ENCODE results near the gene SLC6A19.

Gene SLC6A19

DNA sequence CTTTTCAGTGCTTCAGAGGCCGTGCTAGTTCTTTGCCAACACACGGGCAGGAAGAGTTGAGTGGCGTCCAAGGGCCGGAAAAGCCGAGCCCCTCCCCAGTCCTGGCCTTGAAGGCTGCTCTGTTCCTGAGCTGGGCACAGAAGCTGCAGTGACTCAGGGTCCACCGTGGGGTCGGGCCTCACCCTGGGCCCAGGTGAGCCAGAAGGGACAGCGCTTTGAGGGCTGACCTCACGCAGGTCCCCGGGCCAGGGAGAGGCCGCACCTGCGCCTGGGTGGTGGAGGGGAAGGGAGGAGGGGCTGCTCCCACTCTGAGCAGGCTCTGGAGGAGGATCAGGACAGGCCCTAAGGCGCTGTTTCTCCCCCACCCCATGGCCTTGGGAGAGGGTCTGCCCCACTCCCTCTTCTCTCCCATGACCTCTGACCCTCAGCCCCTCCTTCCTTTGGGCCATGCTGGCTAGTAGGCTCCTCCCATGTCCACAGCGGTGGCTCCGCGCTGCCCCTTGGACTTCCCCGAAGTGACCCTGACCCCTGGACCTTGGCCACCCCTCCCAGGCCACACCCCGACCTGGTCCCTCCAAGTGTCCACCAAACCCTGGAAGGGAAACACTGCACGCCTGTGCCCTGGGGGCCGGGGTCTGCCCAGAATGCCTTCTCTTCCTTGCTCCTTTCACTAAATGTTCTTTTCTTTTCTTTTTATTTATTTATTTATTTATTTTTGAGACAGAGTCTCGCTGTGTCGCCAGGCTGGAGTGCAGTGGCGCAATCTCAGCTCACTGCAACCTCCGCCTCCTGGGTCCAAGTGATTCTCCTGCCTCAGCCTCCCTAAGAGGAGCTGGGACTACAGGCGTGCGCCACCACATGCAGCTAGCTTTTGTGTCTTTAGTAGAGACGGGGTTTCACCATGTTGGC is 19.7 kb upstream of the SLC6A19 start:
- no peak for DNase-seq

DNA sequence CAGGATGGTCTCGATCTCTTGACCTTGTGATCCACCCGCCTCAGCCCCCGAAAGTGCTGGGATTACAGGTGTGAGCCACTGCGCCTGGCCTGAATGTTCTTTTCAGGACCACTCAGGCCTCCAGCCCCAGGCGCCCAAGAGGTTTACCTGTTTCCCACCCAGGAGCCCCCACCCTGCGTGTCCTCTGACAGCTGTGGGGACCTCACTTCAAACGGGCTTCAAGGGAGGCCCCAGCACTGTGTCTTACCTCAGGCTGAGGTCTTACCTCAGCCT is 19.1 kb upstream of the SLC6A19 start:
- no peak for DNase-seq

DNA sequence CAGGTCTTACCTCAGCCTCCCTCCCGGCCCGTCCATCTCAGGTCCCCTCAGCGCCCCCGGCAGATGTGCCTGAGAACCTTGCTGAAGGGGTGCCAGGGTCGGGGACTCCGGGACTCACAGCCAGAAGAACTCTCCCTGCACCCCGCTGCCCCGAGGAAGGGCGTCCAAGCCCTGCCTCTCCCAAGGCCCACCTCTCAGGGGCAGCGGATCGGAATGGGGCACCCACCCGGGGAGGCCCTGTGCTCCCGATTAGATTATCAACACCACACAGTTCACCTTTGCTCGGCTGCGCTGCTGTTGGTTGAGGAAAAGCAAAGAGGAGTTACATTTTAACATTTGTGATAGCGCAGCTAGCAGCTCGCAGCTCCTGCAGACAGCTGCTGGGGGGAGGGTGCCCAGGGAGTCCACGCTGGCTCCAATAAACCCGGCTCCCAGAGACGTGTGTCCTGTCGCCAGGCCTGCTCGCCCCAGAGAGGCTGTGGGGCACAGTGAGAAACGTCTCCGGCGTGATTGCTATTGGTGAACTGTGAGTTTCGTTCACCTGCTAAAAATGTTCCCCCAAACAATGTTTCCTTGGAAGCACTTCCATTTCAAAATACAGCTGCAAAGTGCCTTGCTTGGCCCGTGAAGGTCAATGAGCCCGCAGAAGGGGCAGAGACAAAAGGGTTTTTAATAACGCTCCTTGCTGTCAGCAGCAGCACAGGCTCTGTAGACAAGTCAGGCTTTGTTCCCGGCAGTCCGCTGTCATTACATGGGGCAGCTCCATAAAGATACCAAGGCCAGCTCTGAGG is 18.6 kb upstream of the SLC6A19 start:
- DNase-seq: no peak

DNA sequence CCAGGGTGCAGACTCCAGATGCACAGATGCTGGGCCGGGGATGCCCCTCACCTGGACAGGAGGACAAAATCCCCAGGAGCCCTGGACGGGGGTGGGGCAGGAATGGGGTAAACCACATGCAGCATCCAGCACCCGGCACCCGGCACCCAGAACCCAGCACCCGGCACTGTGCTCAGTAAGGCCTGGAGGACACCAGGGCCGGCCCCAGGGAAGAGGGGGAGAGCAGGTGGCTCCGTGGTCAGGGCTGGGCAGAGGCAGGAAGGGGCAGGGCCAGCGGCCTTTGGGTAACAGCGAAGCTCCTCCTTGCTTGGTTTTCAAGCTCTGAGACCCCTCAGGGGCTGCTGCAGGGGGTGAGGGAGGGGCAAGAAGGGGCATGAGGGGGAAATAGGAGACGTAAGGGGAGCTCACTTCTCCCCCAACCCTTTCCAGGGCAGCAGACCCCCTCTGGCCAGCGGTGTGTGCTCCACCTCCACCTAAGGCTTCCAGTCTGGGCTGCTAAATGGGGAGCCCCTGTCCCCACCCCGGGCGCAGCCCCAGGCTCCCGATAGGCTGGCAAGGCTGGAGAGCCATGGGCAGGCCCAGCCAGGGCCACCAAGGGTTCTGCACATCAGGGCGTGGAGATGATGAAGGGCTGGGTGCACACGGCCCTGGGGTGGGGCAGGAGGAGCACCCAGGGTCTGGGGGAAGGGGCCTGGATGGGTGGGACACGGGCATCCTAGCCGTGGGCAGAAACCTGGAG is 17.8 kb upstream of the SLC6A19 start:
- DNase-seq: no peak

DNA sequence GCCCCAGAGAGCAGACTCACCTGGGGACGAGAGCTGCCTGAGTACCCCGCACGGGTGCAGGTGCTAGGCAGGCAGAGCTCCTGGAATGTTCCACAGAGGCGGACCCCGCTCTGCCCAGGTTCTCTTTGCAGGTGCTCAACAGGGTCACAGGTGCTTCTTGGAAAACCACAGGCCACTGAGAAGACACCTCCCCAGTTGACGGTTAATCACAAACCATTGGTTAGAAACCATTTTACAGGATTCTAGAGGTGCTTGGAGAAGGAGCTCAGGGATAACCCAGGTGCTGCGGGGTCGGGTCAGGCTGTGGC is 17.3 kb upstream of the SLC6A19 start:
- no peak for DNase-seq

DNA sequence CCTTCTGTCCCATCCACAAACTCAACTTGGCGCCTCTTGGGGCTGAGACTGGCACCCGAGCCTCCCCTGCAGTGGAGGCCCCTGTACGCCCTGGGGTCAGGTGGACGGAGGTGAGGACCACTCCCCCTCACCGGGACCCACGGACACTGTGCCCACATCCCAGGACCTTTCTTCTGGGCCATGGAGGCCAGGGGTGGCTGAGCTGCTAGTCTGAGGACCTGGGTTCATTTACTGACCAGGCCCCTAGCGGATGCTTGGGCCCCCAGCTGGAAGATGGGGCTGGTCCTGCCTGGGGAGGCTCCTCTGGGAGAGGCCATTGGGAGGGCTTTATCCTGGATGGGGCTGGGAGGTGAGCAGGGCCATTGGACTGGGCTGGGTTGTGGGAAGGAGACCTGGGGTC is 16.9 kb upstream of the SLC6A19 start:
- no peak for DNase-seq

DNA sequence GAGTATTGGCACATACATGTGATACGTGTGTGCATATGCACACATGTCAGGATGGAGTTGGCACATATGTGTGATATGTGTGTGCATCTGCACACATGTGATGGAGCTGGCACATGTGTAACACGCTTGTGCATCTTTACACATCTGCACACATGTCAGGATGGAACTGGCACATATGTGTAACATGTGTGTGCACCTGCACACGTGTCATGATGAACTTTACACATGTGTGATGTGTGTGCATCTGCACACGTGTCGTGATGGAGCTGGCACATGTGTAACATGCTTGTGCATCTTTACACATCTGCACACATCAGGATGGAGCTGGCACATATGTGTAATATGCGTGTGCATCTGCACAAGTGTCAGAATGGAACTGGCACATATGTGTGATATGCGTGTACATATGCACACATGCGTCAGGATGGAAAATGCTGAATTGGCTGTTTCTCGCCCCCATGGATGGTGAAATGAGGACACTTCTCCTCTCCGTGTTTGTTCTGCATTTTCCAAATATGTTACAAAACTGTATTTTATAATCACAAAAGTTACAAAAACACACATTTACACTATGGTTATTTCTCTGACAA is 16.3 kb upstream of the SLC6A19 start:
- DNase-seq: no peak

DNA sequence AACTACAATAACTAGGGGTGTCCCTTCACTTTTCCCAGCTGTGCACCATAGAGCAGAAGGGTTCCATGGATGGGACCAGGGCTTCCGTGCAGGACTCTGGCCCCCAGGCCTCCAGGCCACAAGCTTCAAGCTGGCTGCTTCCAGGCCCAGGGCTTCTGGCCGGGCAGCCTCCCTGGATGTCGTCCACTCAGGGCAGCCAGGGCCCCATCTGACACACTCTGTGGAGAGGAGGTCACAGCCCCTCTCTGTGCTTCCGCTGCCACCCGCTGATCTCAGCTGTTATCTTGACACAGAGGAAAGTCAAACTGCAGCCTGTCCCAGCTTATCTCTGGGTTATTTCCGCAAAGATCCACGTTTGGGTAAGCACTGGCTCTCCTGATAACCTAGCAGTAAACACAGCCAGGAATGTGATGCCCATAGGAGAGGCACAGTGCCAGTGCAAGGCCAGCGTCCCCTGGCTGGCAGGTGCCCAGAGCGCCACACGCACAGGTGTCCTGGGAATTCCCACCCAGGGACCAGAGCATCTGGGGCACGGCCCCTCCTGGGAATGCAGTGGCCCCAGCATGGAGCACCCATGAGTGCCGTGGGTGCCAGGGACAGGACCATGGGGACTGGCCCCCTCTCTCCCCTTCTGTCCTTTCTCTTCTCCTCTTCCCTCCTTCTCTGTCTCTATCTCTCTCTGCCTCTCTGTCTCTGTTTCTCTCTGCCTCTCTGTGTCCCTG is 15.6 kb upstream of the SLC6A19 start:
- no peak for DNase-seq

DNA sequence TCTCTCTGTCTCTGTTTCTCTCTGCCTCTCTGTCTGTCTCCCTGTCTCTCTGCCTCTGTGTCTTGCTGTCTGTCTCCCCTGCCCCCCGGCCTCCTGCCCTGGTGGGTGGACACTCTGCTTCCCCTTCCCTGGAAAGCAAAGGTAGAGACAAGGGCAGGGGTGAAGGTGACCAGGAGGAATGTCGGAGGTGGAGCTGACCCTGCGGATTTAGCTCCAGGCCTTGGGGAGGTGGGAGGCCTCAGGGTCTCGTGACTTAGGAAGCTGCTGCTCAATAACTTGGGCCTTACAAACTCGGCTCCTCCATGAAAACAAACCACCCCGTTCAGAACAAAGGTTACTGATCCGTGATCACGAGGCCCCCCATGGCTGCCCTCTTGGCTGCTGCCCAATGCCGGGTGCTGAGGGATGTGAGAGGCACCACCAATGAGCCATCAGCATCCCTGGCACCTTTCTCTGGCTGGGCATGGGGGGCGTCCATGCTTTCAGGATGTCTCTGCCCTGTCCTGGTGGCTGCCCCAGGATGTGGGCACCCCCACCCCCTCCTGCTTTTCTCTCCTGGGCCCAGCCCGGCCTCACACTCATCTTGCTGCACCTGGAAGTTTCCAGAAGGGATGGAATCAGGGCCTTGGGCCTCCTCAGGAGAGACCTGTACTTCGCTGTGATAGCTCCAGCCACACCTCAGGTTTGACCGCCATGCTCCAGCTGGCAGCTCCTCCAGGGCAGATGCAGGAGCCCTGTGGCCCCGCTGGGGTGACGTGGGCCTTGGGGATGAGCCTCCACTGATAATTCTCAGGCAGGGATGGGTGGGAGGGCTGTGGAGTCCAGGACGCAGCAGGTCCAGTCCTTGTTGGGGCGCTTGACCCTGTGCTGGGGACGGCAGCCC is 14.8 kb upstream of the SLC6A19 start:
- no peak for DNase-seq

DNA sequence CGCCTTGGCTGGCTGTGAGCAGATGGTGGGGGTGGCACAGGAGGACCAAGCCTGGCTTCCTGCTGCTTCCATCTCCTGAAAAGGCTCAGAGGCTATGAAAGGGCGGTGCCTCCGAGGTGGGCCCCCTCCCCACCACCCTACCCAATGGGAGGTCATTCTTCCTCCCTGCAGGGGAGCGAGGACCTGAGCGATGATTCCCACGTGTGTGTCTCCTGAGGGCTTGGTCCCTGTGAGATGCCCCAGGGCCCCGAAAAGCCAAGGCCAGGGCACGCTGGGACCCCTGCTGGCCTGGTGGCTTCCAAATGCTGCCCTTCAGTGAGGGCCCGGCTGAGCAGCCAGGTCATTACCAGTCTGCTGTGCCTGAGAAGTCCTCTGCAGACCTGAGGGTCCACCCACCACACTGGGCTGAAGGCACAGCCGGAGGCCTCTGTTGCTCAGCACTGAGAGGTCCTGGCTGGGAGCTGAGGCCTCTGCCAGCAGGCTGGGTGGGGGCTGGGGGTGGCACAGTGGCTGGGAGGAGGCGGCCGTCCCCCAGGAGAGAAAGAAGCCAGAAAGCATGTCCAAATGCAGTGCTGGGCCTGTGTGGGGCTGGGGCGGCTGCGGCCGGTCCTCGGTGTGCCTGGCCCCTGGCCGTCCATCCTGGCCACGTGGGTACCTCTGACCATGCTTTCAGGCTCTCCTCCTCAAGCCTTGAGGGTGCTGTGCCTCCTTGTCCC is 14.0 kb upstream of the SLC6A19 start:
- DNase-seq: no peak

DNA sequence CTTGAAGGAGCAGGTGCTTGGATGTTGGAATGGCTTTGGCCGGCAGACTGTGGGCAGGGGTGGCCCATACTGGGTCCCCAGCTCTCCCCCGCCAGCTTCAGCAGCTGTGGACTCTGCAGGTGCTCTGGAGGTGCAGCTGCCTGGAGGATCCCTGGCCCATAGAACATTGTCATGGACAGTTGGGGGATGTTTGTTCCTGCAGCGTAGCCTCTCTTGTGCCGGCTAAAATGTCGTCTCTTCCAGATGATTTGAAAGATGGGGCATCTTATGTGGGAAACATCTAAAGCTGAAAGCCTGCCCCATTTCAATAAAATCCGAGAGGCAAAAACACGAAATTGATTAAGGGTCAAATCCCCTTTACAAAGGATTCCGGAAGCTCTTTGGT is 13.5 kb upstream of the SLC6A19 start:
- no peak for DNase-seq

DNA sequence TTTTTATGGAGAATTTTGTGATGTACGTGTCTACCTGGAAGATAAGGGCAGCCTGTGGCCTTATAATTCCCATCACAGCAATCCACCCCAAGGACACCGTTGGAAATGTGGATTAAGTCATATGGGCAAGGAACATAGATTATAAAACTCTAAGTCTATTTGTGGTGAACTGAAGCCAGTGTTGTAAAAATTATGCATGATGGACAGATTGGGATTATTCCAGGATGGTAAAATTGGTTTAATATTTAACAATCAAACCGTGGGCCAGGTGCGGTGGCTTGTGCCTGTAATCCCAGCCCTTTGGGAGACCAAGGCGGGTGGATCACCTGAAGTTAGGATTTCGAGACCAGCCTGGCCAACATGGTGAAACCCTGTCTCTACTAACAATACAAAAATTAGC is 12.9 kb upstream of the SLC6A19 start:
- DNase-seq: no peak

DNA sequence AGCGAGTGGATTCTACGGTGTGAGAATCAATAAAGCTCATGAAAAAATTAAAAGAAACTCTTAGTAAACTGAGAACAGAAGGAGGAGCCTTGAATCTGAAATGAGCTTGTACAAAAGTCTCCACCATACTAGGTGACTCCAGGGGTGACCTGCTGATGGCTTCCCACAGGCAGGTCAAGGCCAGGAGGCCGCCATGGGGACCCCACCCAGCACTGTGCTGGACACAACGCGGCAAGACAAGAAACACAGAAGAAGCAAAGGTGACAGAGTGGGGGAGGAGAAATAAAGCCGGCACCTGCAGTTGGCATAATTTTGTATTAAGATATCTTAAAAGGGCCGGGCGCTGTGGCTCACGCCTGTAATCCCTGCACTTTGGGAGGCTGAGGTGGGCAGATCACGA is 12.1 kb upstream of the SLC6A19 start:
- DNase-seq: no peak

DNA sequence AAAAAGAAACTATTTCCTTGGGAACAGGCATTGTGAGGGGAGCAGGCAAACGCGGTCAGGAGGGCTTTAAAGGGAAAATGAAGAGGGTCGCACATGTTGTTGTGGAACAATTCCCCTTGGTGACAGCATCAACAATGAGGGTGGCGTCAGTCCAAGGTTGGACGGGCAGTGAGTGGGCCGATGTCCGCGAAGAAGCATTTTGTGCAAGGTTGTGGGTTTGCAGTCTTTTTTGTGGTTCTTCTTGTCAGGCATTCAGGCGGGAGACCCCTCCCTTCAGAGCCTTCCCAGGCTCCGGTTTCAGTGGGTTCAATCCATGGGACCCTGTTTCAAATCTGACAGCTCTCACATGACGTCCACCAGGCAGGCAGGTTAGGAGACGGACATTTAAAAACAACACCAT is 11.1 kb upstream of the SLC6A19 start:
- no peak for DNase-seq

DNA sequence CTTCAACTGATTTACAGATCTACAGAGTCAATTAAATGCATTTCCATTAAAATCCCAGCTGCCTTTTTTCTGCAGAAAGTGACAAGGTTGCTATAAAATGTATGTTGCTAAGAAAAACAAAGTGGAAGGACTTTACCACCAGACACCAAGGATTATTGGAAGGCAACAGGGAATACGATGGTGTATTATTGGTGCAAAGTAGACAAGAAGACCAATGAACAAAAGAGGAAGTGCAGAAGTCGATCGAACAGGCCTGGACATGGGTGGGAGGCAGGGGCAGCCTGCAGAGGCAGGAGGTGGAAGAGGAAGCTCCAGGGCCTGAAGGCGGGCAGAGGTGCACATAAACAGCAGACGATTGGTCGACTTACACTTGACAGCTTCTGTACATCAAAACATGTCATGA is 10.6 kb upstream of the SLC6A19 start:
- peak; percentile 4 for DNase-seq

DNA sequence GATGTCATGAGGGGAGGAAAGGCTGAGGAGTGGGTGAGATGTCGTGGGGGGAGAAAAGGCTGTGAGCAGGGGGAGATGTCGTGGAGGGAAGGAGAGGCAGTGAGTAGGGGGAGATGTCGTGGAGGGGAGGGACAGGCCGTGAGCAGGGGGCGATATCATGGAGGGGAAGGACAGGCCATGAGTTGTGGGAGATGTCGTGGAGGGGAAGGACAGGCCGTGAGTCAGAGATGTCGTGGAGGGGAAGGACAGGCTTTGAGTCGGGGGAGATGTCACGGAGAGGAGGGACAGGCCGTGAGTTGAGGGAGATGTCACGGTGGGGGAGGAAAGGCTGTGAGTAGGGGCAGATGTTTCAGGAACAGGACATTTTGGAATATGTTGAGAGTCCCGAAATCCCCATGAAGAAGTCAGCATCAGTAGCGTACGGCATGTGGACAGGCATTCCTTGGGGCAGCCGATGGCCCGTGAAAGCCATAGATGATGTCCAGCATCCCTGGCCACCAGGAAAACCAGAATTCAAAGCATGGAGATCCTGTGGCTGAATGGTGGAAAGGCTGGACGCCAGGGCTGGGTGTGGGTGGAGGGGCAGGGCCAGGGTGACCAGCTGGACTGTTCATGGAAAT is 8.3 kb upstream of the SLC6A19 start:
- no peak for DNase-seq

DNA sequence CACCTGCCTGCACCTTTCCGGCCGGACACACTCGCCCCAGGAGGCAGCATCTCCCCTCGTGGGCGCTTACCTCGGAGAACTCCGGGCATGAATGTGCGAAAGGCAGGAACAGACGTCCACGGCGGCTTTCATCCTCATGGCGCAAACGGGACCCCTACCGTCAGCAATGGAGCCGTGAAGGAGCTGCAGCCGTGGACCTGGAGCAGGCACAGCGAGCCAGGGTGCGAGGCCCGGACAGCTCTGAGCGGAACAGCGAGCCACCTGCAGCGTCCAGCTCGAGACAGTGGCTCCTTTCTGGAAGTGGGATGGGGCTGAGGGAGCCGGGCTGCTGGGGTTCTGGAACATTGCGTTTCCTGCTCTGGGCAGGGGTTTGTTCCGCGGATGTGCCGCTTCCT is 7.8 kb upstream of the SLC6A19 start:
- DNase-seq: no peak

DNA sequence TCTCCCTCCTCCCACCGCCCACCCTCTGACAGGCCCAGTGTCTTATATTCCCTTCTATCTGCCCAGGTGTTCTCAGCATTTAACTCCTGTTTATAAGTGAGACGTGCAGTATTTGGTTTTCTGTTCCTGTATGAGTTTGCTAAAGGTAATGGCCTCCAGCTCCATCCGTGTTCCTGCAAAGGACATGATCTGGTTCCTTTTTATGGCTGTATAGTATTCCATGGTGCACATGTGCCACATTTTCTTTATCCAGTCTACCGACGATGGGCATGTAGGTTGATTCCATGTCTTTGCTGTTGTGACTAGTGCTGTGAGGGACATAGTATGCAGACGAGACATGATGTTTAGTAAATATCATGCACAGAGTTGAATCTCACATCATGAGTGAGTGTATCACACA is 7.0 kb upstream of the SLC6A19 start:
- no peak for DNase-seq

DNA sequence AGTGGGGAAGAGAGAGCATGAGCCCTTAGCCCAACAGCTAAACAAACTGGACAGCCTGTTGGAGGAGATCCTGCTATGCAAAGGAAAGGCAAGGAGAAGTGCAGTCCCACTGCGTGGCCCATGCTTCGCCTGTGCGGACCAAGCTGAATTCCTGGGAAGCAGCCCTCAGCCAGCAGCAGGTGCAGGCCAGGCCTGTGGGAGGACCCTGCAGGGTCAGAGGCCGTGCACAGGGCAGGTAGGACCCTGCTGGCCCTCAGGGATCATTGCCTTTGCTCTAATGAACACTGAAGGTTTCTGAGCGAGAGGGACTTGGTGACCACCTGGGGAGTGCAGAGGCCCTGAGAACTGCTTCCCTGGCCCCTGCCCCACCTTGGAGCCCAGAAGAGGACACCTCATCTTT is 6.0 kb upstream of the SLC6A19 start:
- DNase-seq: no peak

DNA sequence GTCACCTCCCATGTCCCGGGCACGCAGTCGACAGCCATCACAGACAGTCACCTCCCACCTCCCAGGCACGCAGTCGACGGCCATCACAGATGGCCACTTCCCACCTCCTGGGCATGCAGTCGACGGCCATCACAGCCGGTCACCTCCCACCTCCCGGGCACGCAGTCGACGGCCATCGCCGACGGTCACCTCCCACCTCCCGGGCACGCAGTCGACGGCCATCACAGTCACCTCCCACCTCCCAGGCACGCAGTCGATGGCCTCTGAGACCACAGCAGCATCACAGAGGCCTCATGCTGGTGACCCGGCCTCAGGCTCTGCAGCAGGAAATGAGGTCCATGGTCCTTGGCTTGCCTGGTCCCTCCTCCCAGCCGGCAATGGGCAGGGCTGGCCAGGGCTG is 5.5 kb upstream of the SLC6A19 start:
- DNase-seq: no peak

DNA sequence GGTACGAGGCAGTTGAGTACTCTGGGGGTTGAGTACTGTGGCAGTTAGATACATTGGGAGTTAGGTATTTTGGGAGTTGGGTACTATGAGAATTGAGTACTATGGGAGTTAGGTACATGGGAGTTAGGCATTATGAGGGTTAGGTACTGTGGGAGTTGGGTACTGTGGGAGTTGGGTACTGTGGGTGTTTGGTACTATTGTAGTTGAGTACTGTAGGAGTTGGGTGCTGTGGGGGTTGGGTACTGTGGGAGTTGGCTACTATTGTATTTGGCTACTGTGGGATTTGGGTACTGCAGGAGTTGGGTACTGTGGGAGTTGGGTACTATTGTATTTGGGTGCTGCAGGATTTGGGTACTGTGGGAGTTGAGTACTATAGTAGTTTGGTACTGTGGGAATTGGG is 4.8 kb upstream of the SLC6A19 start:
- DNase-seq: no peak
